Measurements from ENCODE around the gene POPDC2. TPM values are rescaled to one million over a fixed set of nuclear protein-coding genes. Genes with fewer than 3 reads are reported as not detected.
A peak's percentile ranks its signal among the peaks of the same experiment; 100 is the strongest.

The POPDC2 gene
- total RNA-seq, 2 donors from 2014 or later: 1.1 to 13.9 TPM

GRCh38 chr3:119675188-119675874, 14.9 kb upstream of the POPDC2 start:
- intact Hi-C loops (cut with DNase I, micrococcal nuclease): loop anchor here in 1 of 2 donors (10.0 kb wide), 1 partner anchor 181 kb away; the partner anchor contains the start of gene TIMMDC1
- DNase-seq (no peak), ATAC-seq (no peak)

GRCh38 chr3:119673875-119674274, 13.5 kb upstream of the POPDC2 start:
- DNase-seq: no peak
- intact Hi-C loops (cut with DNase I, micrococcal nuclease): loop anchor here in 1 of 2 donors (10.0 kb wide), 1 partner anchor 179 kb away; the partner anchor contains the start of gene TIMMDC1
- no peak for ATAC-seq

- no peak for DNase-seq
- intact Hi-C loops (cut with DNase I, micrococcal nuclease): loop anchor here in 1 of 2 donors (10.0 kb wide), 1 partner anchor 178 kb away; the partner anchor contains the start of gene TIMMDC1
- no peak for ATAC-seq
These were observed 12.4 kb upstream of the POPDC2 start for GRCh38 chr3:119672776-119673175.

- intact Hi-C loops (cut with DNase I, micrococcal nuclease): loop anchor here in 1 of 2 donors (10.0 kb wide), 1 partner anchor 175 kb away; the partner anchor contains the start of gene TIMMDC1
- no peak for DNase-seq
- ATAC-seq: no peak
These were observed 9.6 kb upstream of the POPDC2 start for GRCh38 chr3:119669906-119670570.

- ATAC-seq (no peak), DNase-seq (no peak)
- intact Hi-C loops (cut with DNase I, micrococcal nuclease): no loop called here
These were observed 5.7 kb upstream of the POPDC2 start for GRCh38 chr3:119665954-119666559.

GRCh38 chr3:119664850-119665379, 4.5 kb upstream of the POPDC2 start:
- ATAC-seq: no peak

GRCh38 chr3:119664370-119664769, 4.0 kb upstream of the POPDC2 start:
- intact Hi-C loops (cut with DNase I, micrococcal nuclease): no loop called here
- no peak for DNase-seq
- ATAC-seq: no peak

More at GRCh38 chr3:119664850-119665379, 4.5 kb upstream of the POPDC2 start:
- intact Hi-C loops (cut with DNase I, micrococcal nuclease): no loop called here
- no peak for DNase-seq

GRCh38 chr3:119663885-119664284, 3.5 kb upstream of the POPDC2 start:
- ATAC-seq: no peak
- intact Hi-C loops (cut with DNase I, micrococcal nuclease): no loop called here
- DNase-seq: no peak

GRCh38 chr3:119662604-119663373, 2.4 kb upstream of the POPDC2 start:
- DNase-seq: no peak
- intact Hi-C loops (cut with DNase I, micrococcal nuclease): no loop called here
- no peak for ATAC-seq

- no peak for ATAC-seq
- intact Hi-C loops (cut with DNase I, micrococcal nuclease): no loop called here
- no peak for DNase-seq
These were observed 640 bp downstream of the POPDC2 start for GRCh38 chr3:119659606-119660291.

- intact Hi-C loops (cut with DNase I, micrococcal nuclease): no loop called here
- DNase-seq: no peak
- no peak for ATAC-seq
These were observed 1.4 kb downstream of the POPDC2 start for GRCh38 chr3:119658994-119659393.

GRCh38 chr3:119657887-119658702, 2.3 kb downstream of the POPDC2 start:
- ATAC-seq (no peak), DNase-seq (no peak)
- intact Hi-C loops (cut with DNase I, micrococcal nuclease): no loop called here

- ATAC-seq (no peak), DNase-seq (no peak)
- intact Hi-C loops (cut with DNase I, micrococcal nuclease): no loop called here
These were observed 6.5 kb downstream of the POPDC2 start for GRCh38 chr3:119653876-119654275.

- intact Hi-C loops (cut with DNase I, micrococcal nuclease): no loop called here
- ATAC-seq (peak; percentile 20), DNase-seq (no peak)
These were observed 7.9 kb downstream of the POPDC2 start for GRCh38 chr3:119652306-119653033.

- intact Hi-C loops (cut with DNase I, micrococcal nuclease): no loop called here
- no peak for ATAC-seq
- DNase-seq: no peak
These were observed 10.6 kb downstream of the POPDC2 start for GRCh38 chr3:119649761-119650160.

- ATAC-seq (no peak), DNase-seq (no peak)
- intact Hi-C loops (cut with DNase I, micrococcal nuclease): no loop called here
These were observed 12.4 kb downstream of the POPDC2 start for GRCh38 chr3:119647843-119648575.
